Measurements from ENCODE around the gene ROBO4. TPM values are rescaled to one million over a fixed set of nuclear protein-coding genes. Genes with fewer than 3 reads are reported as not detected.

ROBO4 gene
- total RNA-seq, 1 donor from 2014 or later, result 186 TPM

GRCh38 chr11:124843616-124843910 lies 54.1 kb downstream of the ROBO4 start:
- no peak for DNase-seq (ENCODE audit: low read depth, low spot score)

GRCh38 chr11:124842305-124842704 lies 55.4 kb downstream of the ROBO4 start:
- DNase-seq (ENCODE audit: low read depth, low spot score), result no peak

DNA sequence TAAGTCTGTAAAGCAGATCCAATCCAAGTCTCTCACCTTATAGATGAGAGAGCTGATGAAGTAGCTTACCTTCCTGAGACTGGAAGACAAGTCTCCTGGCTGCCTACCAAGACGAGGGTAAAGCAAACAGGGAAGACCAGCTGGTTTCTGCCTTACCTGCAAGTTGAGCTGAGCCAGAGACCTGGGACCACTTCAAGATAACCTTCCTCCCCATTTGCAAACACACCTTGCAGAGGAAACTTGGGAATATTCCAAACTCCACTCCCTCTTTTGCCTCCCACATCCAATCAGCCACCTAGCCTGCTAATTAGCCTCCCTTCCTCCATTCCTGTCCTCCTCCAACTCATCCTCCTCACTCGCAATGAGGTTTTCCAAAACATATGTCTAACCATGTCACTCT lies 55.8 kb downstream of the ROBO4 start:
- DNase-seq (ENCODE audit: low read depth, low spot score), result no peak

DNA sequence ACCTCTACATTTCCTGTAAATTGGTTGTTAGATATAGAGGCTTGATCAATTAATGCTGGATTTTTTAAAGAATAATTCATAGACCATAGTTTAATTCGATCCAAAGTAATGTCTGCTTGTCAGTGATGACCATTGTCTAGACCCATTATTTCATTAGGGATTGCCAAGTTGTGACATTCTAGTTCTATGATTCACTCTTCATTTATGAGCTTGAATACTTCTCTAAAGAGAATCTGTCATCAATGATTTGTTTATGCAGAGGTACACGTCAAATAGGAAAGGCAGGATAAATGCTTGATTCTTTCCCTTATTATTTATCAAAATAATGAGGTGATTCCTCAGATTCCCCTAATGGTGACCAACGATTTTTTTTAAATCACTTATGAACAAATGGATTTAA lies 56.5 kb downstream of the ROBO4 start:
- no peak for DNase-seq (ENCODE audit: low read depth, low spot score)

- DNase-seq (ENCODE audit: low read depth, low spot score), result no peak
Measured at GRCh38 chr11:124840666-124841065, 57.0 kb downstream of the ROBO4 start.

DNA sequence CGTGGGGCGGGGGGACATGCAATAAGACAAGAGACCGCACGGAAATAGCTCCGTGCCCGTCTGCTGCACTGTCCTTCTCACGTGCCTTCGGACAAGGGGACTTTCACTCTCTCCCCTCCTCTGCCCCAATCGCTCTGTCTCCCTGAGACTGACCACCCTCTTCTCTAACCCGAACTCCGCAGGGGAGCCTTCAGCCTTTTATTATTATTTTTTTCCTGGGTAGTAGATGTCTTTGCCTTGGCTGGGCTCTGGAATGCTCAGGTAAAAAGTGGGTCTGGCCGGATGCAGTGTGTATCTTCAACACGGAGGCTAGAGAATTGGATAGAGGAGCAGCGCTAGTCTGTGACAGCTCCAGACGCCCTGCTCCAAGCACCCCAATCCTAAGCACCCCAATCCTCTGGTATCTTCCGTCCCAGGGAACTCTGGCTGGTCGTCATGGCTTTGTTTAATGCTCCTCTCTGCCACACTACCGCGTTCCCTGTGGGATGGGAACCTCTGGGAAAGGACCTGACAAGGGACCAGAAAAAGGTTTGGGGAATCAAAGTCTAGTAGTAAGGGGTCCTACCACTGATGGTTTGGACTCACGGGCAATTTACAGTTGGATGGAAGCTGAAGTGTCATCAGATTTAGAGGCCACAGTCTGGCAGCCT lies 57.6 kb downstream of the ROBO4 start:
- DNase-seq (ENCODE audit: low read depth, low spot score), result no peak

- no peak for DNase-seq (ENCODE audit: low read depth, low spot score)
Measured at GRCh38 chr11:124839128-124839971, 58.3 kb downstream of the ROBO4 start.

DNA sequence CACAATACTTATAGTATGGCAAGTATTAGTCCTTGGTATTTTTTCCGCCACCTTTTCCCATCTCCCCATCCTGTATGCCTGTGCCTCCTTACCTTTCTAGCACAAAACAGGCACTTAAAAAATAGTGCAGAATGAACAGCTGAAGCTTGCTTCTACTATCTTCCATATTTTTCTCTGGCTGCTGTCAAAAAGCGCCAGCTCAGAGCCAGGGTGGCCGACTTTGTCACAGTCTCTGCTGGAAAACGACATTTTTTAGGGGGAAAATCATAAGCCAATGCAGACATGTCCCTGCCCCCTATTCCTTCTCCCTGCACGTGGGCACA lies 58.9 kb downstream of the ROBO4 start:
- no peak for DNase-seq (ENCODE audit: low read depth, low spot score)

- peak; percentile 76 for DNase-seq (ENCODE audit: low read depth, low spot score)
Measured at GRCh38 chr11:124837491-124837856, 60.2 kb downstream of the ROBO4 start.

DNA sequence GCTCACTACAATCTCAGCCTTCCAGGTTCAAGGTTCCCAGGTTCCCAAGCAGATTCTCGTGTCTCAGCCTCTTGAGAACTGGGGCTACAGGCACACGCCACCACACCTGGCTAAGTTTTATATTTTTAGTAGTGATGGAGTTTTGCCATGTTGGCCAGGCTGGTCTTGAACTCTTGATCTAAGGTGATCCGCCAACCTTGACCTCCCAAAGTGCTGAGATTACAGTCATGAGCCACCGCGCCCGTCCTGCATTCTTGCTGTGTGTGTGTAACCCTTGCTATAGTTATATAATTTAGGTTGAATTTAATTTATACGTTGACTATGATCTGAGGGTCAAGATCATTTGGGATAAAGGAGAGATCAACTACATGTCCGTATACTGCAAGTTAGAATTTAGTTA lies 61.7 kb downstream of the ROBO4 start:
- no peak for DNase-seq (ENCODE audit: low read depth, low spot score)

- DNase-seq (ENCODE audit: low read depth, low spot score), result no peak
Measured at GRCh38 chr11:124834526-124835180, 63.0 kb downstream of the ROBO4 start.

Other genes with a start within 250 kb of the ROBO4 start
- gene SIAE, start 224.1 kb downstream of the ROBO4 start, total RNA-seq, result 19.0 and 26.0 TPM in 2 replicates
- gene SPA17, start 224.0 kb downstream of the ROBO4 start, total RNA-seq, result 6.3 and 6.8 TPM in 2 replicates
- 2.5 and 3.0 TPM in 2 replicates for gene NRGN, start 157.9 kb downstream of the ROBO4 start, total RNA-seq
- 0.26 and 0.42 TPM in 2 replicates for gene VSIG2, start 145.6 kb downstream of the ROBO4 start, total RNA-seq
- gene ESAM, start 135.6 kb downstream of the ROBO4 start, total RNA-seq, result 85.7 and 102 TPM in 2 replicates
- 8.1 and 12.6 TPM in 2 replicates for gene MSANTD2, start 97.5 kb downstream of the ROBO4 start, total RNA-seq
- 17.9 and 20.4 TPM in 2 replicates for gene ROBO3, start 32.4 kb downstream of the ROBO4 start, total RNA-seq
- 0.11 TPM in 1 of 2 replicates, not detected in the other for gene HEPN1, start 21.4 kb upstream of the ROBO4 start, total RNA-seq
- not detected in 2 replicates for gene HEPACAM, start 38.2 kb upstream of the ROBO4 start, total RNA-seq
- gene CCDC15, start 56.3 kb upstream of the ROBO4 start, total RNA-seq, result 2.6 and 3.0 TPM in 2 replicates
- 0.53 and 0.67 TPM in 2 replicates for gene SLC37A2, start 165.4 kb upstream of the ROBO4 start, total RNA-seq
- 19.6 and 27.6 TPM in 2 replicates for gene TMEM218, start 213.8 kb upstream of the ROBO4 start, total RNA-seq

All from pulmonary artery endothelial cell (primary cell).